Activated CD4-positive, CD25-positive, alpha-beta regulatory T cell treated with anti-CD3 and anti-CD28 coated beads, Interleukin-2, amount 50 U/mL, for 72 hours (primary cell): ENCODE measurements around the gene SLC39A9.
"Not testable (repeated sequence)": the region's sequence is repeated elsewhere in the genome, so short reads cannot be mapped to it uniquely, and the experiment has no call there.

Source experiments
- DNase-seq: peaks from one replicate; pipeline ENCODE4 v3.0.0; 2021

The SLC39A9 gene

GRCh38 chr14:69479696-69480095 lies 81.2 kb downstream of the SLC39A9 start:
- no peak for DNase-seq

DNA sequence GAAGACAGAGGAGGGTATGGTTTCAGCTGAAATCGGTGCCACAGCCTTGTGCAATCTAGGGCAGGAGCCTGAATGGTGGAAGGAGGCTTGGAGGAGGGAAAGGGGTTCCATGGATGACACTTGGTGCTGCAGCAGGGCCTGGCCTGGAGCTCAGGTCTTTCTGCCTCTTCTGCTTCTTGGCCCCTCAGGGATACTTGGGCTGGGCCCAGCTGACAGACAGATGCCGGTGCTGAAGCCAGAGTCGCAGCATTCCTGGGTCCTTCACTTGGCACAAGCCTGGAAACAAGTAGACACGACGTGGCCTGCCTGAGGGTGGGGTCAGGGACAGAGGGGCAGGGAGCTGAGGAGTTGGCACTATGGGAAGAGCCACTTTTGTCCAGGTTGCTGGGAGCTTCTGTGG lies 81.6 kb downstream of the SLC39A9 start:
- DNase-seq, result no peak

DNA sequence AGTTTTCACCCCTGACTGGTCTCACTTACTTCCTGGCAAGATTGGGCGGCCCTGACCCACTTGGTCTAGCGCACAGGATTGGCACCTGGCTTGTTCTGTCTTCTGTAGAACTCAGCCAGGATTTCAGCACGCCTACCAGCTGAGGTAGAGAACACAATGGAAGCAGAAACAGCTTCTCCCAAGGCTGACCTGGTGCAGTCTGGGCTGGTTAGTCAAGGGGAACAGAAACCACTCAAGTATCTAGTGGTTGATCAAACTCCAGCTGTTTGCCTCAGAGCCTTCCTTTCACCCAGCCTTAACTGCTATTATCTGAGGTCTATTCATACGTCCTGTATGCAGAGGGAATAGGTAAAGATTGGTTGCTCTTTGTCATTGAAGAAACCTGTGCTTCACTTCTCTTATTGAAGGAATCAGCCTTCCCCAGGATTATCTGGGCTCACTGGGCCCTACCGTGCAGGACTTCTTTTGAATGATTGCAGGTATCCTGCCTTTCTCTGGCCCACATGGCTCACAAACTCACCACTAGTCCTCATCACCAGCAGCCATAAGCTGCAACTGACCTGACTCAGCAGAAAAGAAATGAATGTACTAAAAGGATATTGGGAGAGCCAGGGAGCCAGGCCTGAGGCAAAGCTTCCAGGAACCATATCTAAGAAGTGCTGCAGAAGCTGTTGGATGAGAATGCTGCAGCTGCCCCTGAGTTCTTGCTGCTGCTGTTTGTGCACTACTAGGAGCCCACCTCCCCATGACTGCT lies 83.5 kb downstream of the SLC39A9 start:
- DNase-seq, result no peak

- no peak for DNase-seq
These were observed 85.4 kb downstream of the SLC39A9 start for GRCh38 chr14:69483765-69484443.

GRCh38 chr14:69484444-69485314 lies 86.2 kb downstream of the SLC39A9 start, which contains the start of gene PLEKHD1:
Gene PLEKHD1 (plus strand): TSS chr14:69484728. CDS start chr14:69484966, 238 bp downstream.
- DNase-seq, result no peak

DNA sequence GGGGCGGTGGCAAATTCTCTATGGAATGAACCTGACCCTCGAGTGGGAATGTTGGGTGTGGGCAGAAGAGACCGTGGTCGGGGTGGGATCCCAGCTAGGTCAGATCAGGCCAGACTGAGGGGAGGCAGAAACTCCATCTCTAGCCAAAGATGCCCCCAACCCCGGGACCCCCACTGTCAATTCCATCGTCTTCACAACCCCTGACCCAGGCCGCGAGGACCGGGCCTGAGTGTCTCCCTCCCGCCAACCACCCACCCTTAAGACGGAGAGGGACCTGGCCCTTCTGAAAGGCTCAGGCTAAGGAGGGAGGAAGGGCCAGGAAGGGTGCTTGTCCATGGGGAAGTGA lies 86.8 kb downstream of the SLC39A9 start:
- DNase-seq, result no peak

DNA sequence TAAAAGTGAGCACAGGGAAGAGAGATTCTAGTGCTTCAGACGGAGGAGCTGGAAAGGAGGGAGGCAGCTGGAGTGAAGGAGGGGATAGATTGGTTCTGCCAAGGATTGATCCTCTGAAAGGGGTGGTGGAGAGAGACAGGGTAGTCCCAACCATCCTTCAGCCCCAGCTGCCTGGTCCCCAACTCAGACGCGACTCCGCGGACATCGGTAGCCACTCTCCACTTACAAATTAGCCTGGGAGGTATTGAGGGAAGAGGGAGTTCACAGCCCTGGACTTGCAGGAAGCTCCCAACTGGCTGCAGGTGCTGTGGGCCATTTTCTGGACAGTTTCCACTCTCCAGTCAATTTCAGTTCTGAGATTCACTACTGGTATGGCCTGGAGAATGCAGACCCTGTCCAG lies 87.2 kb downstream of the SLC39A9 start:
- no peak for DNase-seq

DNA sequence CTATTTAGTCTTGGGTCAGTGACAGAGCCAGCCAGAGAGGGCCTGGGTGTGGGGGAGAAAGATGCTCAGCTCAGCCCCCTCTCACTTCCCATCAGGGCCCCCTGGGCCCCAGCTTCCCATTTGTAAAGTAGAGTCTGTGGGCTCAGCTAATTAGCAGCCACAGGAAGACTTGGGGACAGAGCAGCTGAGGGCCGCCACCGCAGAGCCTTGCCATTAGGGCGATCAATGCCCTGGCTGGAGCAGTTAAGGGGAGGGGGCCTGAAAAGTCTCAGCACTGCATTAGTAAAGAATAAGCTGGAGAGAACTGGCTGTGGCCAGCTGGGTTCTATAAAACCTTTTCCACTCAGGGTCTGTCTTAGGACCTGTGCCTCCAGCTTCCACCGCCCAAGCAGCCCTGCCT lies 88.7 kb downstream of the SLC39A9 start:
- no peak for DNase-seq

GRCh38 chr14:69487771-69488170 lies 89.3 kb downstream of the SLC39A9 start:
- no peak for DNase-seq

DNA sequence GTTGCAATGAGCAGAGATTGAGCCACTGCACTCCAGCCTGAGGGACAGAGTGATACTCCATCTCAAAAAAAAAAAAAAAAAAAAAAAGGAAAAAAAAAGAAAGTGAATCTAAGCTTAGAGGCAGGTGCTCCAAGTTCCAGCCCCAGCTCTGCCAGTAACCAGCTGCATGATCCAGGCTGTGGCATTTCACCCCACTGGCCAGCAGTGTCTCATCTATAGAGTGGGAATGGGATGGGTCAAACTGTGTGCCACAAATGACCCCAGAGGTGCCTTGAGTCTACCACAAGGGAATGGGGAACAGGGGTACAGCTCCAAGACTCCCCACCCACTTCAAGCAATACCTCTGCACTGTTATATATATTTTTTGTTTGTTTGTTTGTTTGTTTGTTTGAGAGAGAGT lies 91.0 kb downstream of the SLC39A9 start:
- DNase-seq, result no peak

DNA sequence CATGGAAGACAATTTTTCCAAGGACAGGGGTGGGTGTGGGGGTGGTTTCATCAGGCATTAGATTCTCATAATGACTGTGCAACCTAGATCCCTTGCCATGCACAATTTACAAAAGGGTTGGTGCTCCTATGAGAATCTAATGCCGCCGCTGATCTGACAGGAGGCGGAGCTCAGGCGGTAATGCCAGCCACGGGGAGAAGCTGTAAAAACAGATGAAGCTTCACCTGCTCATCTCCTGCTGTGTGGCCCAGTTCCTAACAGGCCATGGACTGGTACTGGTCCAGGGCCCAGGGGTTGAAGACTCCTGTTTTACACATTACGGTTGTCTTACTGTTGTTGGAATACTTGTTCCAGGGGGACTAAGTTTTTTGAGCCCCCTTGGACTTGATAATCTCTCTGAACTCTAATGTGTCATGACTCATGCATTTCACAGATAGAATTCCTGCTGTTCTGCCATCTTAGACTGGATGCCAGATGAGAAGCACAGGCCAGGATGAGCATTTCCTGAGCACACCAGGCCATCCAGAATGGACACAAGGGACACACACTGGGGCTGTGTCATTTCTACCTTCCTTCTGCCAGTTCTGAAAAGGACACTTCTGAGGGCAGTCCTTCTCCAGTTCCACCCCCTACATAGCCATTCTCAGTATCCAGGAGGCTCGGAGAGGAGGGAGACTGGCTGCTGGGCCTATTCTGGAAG lies 91.9 kb downstream of the SLC39A9 start:
- no peak for DNase-seq

DNA sequence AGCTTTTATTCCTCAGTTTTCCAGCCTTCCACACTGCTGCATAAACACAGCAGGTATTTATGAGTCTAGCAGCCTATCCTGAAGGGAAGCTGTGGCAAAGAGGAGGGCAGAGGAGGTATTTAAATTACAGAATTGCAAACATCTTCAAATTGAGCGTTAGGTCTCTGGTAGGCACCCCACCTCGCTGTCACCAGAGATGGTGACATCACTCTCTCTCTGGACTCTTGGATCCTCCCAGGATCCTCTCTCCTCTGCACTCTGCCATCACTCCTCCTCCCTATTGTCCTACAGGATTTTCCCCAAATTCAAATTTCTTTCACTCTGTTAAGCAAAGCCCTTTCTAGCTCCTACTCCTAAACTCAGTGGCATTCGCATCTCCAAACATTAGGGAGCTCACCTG lies 92.7 kb downstream of the SLC39A9 start:
- no peak for DNase-seq

DNA sequence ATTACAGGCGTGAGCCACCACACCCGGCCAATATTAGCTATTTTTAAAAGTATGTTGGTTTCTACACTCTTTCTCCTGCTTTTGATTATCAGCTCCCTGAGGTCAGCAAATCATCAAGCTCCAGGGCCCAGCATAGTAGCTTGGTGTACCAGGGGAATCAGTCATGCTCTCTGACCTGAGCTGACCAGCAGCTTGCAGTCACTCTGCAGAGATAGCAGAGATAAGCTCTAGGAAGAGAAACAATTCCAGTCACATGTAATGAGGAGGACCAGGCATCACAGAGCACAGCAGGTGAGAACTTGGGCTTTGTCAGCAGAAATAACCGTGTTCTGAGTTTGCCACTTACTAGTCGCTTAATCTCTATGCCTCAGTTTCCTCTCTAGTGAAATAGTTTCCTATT lies 94.5 kb downstream of the SLC39A9 start:
- no peak for DNase-seq

GRCh38 chr14:69493791-69494190 lies 95.3 kb downstream of the SLC39A9 start:
- DNase-seq, result no peak

GRCh38 chr14:69495341-69495921 lies 96.9 kb downstream of the SLC39A9 start:
- DNase-seq, result no peak

GRCh38 chr14:69497866-69498265 lies 99.4 kb downstream of the SLC39A9 start:
- not testable (repeated sequence) for DNase-seq

DNA sequence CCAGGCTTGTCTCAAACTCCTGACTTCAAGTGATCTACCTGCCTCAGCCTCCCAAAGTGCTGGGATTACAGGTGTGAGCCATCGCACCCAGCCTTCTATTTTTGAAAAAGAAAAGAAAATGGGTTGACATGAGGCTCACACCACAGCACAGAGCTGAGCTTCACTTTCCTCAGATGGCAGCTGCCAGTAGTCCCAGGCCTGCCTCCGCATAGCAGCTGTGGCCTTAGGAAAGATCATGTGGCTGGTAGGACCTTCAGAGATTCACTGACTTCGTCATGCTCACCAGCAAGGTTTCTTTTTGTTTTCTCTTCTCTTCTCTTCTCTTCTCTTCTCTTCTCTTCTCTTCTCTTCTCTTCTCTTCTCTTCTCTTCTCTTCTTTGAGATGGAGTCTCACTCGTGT lies 99.8 kb downstream of the SLC39A9 start:
- DNase-seq, result not testable (repeated sequence)

- no peak for DNase-seq
These were observed 100.9 kb downstream of the SLC39A9 start for GRCh38 chr14:69499436-69499835.

- no peak for DNase-seq
These were observed 101.6 kb downstream of the SLC39A9 start for GRCh38 chr14:69500096-69500495.

GRCh38 chr14:69500736-69501135 lies 102.2 kb downstream of the SLC39A9 start:
- DNase-seq, result no peak

DNA sequence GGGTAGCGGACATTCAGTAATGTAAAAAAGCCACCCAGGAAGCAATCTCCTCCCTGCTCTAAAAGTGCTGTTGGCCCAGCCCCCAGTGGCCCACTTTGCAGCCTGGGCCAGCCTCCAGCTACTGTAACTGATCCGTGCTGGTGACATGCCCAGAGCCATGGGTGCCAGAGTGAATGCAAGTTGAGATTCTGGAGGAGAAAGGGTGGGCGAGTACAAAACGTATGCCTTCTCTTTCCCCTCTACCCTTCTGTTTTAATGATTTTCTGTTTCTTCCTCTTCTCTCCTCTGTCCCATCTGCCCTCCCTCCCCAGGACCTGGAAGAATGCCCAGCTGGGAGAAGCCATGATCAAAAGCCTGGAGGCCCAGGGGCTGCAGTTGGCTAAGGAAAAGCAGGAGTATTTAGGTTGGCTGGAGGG lies 102.9 kb downstream of the SLC39A9 start:
- no peak for DNase-seq

DNA sequence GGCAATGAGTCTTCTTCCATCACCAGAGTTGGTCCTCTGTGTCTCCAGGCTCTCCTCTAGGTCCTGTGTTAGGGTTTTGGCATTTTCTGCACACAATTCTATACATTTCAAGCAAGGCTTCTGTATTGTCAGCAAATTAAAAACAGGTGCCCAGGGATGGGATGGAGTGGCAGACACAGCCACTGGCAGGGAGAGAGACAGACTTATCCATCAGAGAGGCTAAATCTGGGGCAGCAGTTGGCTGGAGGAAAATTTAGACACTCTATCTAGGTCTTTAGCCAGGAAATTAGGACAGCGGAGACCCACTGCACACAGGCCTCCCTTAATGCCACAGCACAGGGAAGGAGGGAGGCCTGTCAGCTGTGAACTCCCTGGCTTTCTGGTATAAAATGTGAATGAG lies 106.3 kb downstream of the SLC39A9 start:
- no peak for DNase-seq
